H1 (cell line): ENCODE measurements around the gene TSPAN15. TPM values are rescaled to one million over a fixed set of nuclear protein-coding genes. Genes with fewer than 3 reads are reported as not detected.

Experiments
- CTCF ChIA-PET: fragments of 300-600 bp; sonication (Branson Sonifier 250); formaldehyde crosslinking; loops from one replicate; lab custom pipeline; 2021; ENCODE audit not compliant: partially characterized antibody; lab: Charles Lee
- POLR2A ChIA-PET: fragments of 300-600 bp; sonication (Branson Sonifier 250); formaldehyde crosslinking; loops from one replicate; lab custom pipeline; 2021; ENCODE audit warnings: inconsistent platforms; ENCODE audit not compliant: partially characterized antibody; lab: Charles Lee
- DNase-seq, 2 experiments: peaks; one replicate each; pipeline versions ENCODE4 v3.0.0 to v3.0.0-alpha.2; 2010 to 2022; ENCODE audit warnings: low spot score in 2 of 2, low read depth in 1 of 2, mixed read lengths in 1 of 2
- FAIRE-seq: peaks from 2 replicates; lab custom pipeline; 2011; peaks lifted over from hg19 to GRCh38; lab: Jason Lieb, UNC
- H2AFZ ChIP-seq: 2 replicates; pipeline ENCODE4 v1.8.1; 2012; ENCODE audit warnings: low read length, inconsistent platforms
- H2AK5ac ChIP-seq: 2 replicates; pipeline ENCODE4 v1.6.1; 2013; ENCODE audit warnings: low read depth, low read length
- H2BK120ac ChIP-seq: replicated peaks from 2 replicates; pipeline ENCODE3; 2013; ENCODE audit warnings: low read depth, low read length, inconsistent platforms
- H2BK12ac ChIP-seq: 2 replicates; pipeline ENCODE4 v1.6.1; 2013; ENCODE audit warnings: low read depth, low read length
- H2BK15ac ChIP-seq: 2 replicates; pipeline ENCODE4 v1.6.1; 2013; ENCODE audit warnings: low read length
- H2BK20ac ChIP-seq: 2 replicates; pipeline ENCODE4 v1.6.1; 2013; ENCODE audit warnings: low read length
- H2BK5ac ChIP-seq: 2 replicates; pipeline ENCODE4 v1.6.1; 2013; ENCODE audit warnings: low read depth, low read length
- H3K14ac ChIP-seq: 2 replicates; pipeline ENCODE4 v1.6.1; 2013; ENCODE audit warnings: inconsistent platforms; ENCODE audit not compliant: insufficient read length
- H3K18ac ChIP-seq: 2 replicates; pipeline ENCODE4 v1.6.1; 2013; ENCODE audit warnings: low read length; ENCODE audit errors: extremely low read depth
- H3K23ac ChIP-seq: 2 replicates; pipeline ENCODE4 v1.6.1; 2013; ENCODE audit warnings: inconsistent platforms; ENCODE audit not compliant: insufficient read length
- H3K23me2 ChIP-seq: 2 replicates; pipeline ENCODE4 v1.6.1; 2013; ENCODE audit warnings: low read depth, low read length
- H3K27ac ChIP-seq: 2 replicates; pipeline ENCODE4 v1.6.1; 2011; ENCODE audit warnings: low read depth, low read length, inconsistent platforms
- H3K27me3 ChIP-seq, 4 experiments: replicated peaks in 1 of 4; 1 replicate in 1 of 4; 2 replicates in 3 of 4; pipeline versions ENCODE4 v1.6.1 to v1.8.1; 2011 to 2013; ENCODE audit warnings: low read length in 3 of 4, mild to moderate bottlenecking in 3 of 4, inconsistent platforms in 2 of 4, mixed read lengths in 2 of 4, moderate library complexity in 1 of 4; ENCODE audit not compliant: control insufficient read depth in 3 of 4, insufficient read depth in 3 of 4; ENCODE audit errors: extremely low read depth in 1 of 4
- H3K36me3 ChIP-seq, 4 experiments: 2 replicates each; pipeline versions ENCODE4 v1.6.1 to v1.8.1; 2011 to 2013; ENCODE audit warnings: mild to moderate bottlenecking in 4 of 4, low read length in 3 of 4, moderate library complexity in 2 of 4, control low read depth in 1 of 4, inconsistent platforms in 1 of 4; ENCODE audit not compliant: insufficient read depth in 4 of 4, control insufficient read depth in 2 of 4
- H3K4ac ChIP-seq: replicated peaks from 2 replicates; pipeline ENCODE3; 2013; ENCODE audit warnings: low read length, low read depth, mixed read lengths, inconsistent platforms; ENCODE audit not compliant: insufficient read length
- H3K4me1 ChIP-seq, 4 experiments: replicated peaks in 1 of 4; 1 replicate in 1 of 4; 2 replicates in 3 of 4; pipeline versions ENCODE4 v1.6.1 to v1.8.1; 2011 to 2013; ENCODE audit warnings: low read length in 3 of 4, inconsistent platforms in 2 of 4, mixed read lengths in 1 of 4; ENCODE audit not compliant: insufficient read depth in 4 of 4, control insufficient read depth in 3 of 4
- H3K4me2 ChIP-seq, 2 experiments: 2 replicates each; pipeline versions ENCODE4 v1.6.1 to v1.8.1; 2011 to 2013; ENCODE audit warnings: low read depth in 2 of 2, low read length in 2 of 2, control low read depth in 1 of 2, inconsistent platforms in 1 of 2, mild to moderate bottlenecking in 1 of 2; ENCODE audit not compliant: insufficient read depth in 1 of 2
- H3K4me3 ChIP-seq, 4 experiments: fragments of 200-600, 300-600 bp in 1 of 4; sonication (generic), shearing (Covaris generic), sonication (Bioruptor Twin) in 1 of 4; 2 replicates each; pipeline versions ENCODE4 v1.5.1 to v1.8.1; 2011 to 2016; ENCODE audit warnings: low read length in 4 of 4, low read depth in 3 of 4, control low read depth in 2 of 4, inconsistent platforms in 2 of 4, mild to moderate bottlenecking in 2 of 4, mixed read lengths in 1 of 4, moderate library complexity in 1 of 4; ENCODE audit not compliant: insufficient read depth in 2 of 4; ENCODE audit errors: extremely low read depth in 1 of 4
- H3K56ac ChIP-seq: replicated peaks from 2 replicates; pipeline ENCODE3; 2013; ENCODE audit warnings: low read depth, mild to moderate bottlenecking, mixed read lengths, low read length, inconsistent platforms; ENCODE audit not compliant: insufficient read length
- H3K79me1 ChIP-seq: 2 replicates; pipeline ENCODE4 v1.6.1; 2013; ENCODE audit warnings: low read depth, low read length, control low read depth
- H3K79me2 ChIP-seq, 2 experiments: 2 replicates each; pipeline versions ENCODE4 v1.6.1 to v1.8.1; 2012 to 2013; ENCODE audit warnings: low read length in 2 of 2, mild to moderate bottlenecking in 2 of 2, inconsistent platforms in 1 of 2; ENCODE audit not compliant: insufficient read depth in 2 of 2, control insufficient read depth in 1 of 2
- H3K9ac ChIP-seq, 4 experiments: replicated peaks in 1 of 4; 1 replicate in 1 of 4; 2 replicates in 3 of 4; pipeline versions ENCODE4 v1.6.1 to v1.8.1; 2011 to 2013; ENCODE audit warnings: low read depth in 3 of 4, low read length in 3 of 4, control low read depth in 2 of 4, mild to moderate bottlenecking in 2 of 4, moderate library complexity in 2 of 4, inconsistent platforms in 1 of 4; ENCODE audit errors: extremely low read depth in 1 of 4
- H3K9me3 ChIP-seq, 2 experiments: 2 replicates each; pipeline versions ENCODE4 v1.6.1 to v1.8.1; 2012 to 2013; ENCODE audit warnings: mild to moderate bottlenecking in 2 of 2, moderate library complexity in 2 of 2, control low read depth in 1 of 2, inconsistent platforms in 1 of 2, low read depth in 1 of 2, low read length in 1 of 2, mixed read lengths in 1 of 2; ENCODE audit not compliant: insufficient read depth in 2 of 2
- H4K20me1 ChIP-seq, 2 experiments: replicated peaks in 1 of 2; 2 replicates each; pipeline versions ENCODE3 to v1.8.1; 2011 to 2013; ENCODE audit warnings: inconsistent platforms in 2 of 2, low read length in 2 of 2, mild to moderate bottlenecking in 1 of 2; ENCODE audit not compliant: insufficient read depth in 2 of 2, control insufficient read depth in 1 of 2
- H4K5ac ChIP-seq: 2 replicates; pipeline ENCODE4 v1.6.1; 2013; ENCODE audit warnings: low read length, low read depth, mixed read lengths, inconsistent platforms; ENCODE audit not compliant: insufficient read length
- H4K8ac ChIP-seq: 2 replicates; pipeline ENCODE4 v1.8.0; 2013; ENCODE audit warnings: mild to moderate bottlenecking, moderate library complexity, low read length, inconsistent platforms; ENCODE audit not compliant: insufficient read depth; ENCODE audit errors: extremely low read depth
- H4K91ac ChIP-seq: replicated peaks from 2 replicates; pipeline ENCODE3; 2013; ENCODE audit warnings: low read length, mixed read lengths, inconsistent platforms; ENCODE audit not compliant: insufficient read length
- ASH2L ChIP-seq: fragments of 200-600, 300-600 bp; sonication (generic); IDR thresholded peaks from one replicate; pipeline ENCODE4 v1.7.1; 2017; ENCODE audit warnings: low read length
- FOSL1 ChIP-seq: IDR thresholded peaks from 2 replicates; pipeline ENCODE4 v1.6.1; 2011; ENCODE audit warnings: mild to moderate bottlenecking, low read depth, low read length, moderate library complexity; ENCODE audit not compliant: insufficient read depth
- HDAC2 ChIP-seq, 2 experiments: fragments of 300-600 bp in 1 of 2; sonication (generic) in 1 of 2; IDR thresholded peaks; 2 replicates each; pipeline ENCODE4 v1.6.1; 2011 to 2012; ENCODE audit warnings: low read depth in 2 of 2, low read length in 2 of 2, mild to moderate bottlenecking in 2 of 2, moderate library complexity in 2 of 2, borderline replicate concordance in 1 of 2, inconsistent platforms in 1 of 2
- NANOG ChIP-seq: IDR thresholded peaks from 2 replicates; pipeline ENCODE4 v1.6.1; 2011; ENCODE audit warnings: low read length, low read depth, mild to moderate bottlenecking, inconsistent platforms; ENCODE audit not compliant: insufficient read depth, poor library complexity, severe bottlenecking
- SP1 ChIP-seq: IDR thresholded peaks from 2 replicates; pipeline ENCODE4 v1.6.1; 2011; ENCODE audit warnings: low read depth, low read length
- SP4 ChIP-seq: IDR thresholded peaks from 2 replicates; pipeline ENCODE4 v1.6.1; 2012; ENCODE audit warnings: low read length, inconsistent platforms
- USF2 ChIP-seq: IDR thresholded peaks from 2 replicates; pipeline ENCODE4 v1.6.1; 2011; ENCODE audit warnings: low read length, improper control_type of control experiment
- whole genome bisulfite sequencing, 2 experiments: shearing (Covaris generic) in 1 of 2; methylation state at CpG; one replicate each; pipeline versions ENCODE4 v1.1.6 to v1.1.7; 2013 to 2015; ENCODE audit warnings: low lambda C conversion rate in 2 of 2, mixed read lengths in 2 of 2, inconsistent platforms in 1 of 2, low coverage in 1 of 2, missing lambda C conversion rate in 1 of 2; ENCODE audit not compliant: insufficient replicate concordance in 2 of 2, insufficient coverage in 1 of 2, insufficient read length in 1 of 2; ENCODE audit errors: extremely low coverage in 1 of 2, missing lambda C conversion rate in 1 of 2; 5-methylcytosine and 5-hydroxymethylcytosine counted together
- polyA plus RNA-seq, 7 experiments: library from polyadenylated mRNA; depleted of rRNA in 3 of 7; stranded (reverse) in 5 of 7; unstranded in 2 of 7; fragments of >200 nt in 5 of 7; fragments of 200-250 nt in 2 of 7; gene quantifications; 1 replicate in 5 of 7; 2 replicates in 1 of 7; 4 replicates in 1 of 7; pipeline versions ENCODE4 v1.2.1 to v1.2.3, GENCODE V29; 2011 to 2013; ENCODE audit warnings: missing spikeins in 2 of 7, mixed read lengths in 2 of 7
- total RNA-seq: library from RNA; stranded (reverse); fragmentation: NEBNext Ultra II Directional; extraction: Animal tissue kit (Norgen Biotek cat#: 25700); gene quantifications from 2 replicates; pipeline ENCODE4 v1.2.1, GENCODE V29; 2021

TSPAN15 gene
- total and polyA plus RNA-seq, 2 of the 8 experiments (the other 6 are each of a cell fraction or from before 2014, with no cell fraction given), result 9.7 to 20.0 TPM

GRCh38 chr10:69425511-69426298 is 25.6 kb upstream of the TSPAN15 start:
- TF ChIP-seq ASH2L (no peak), NANOG (no peak), HDAC2 (IDR thresholded peaks at IDR 0.05; ENCODE audit: borderline replicate concordance in 1 of 2, low read depth in 2 of 2, low read length in 2 of 2) (no peak), FOSL1 (no peak), USF2 (peak; percentile 58), SP1 (no peak), SP4 (no peak)
- FAIRE-seq (no peak), DNase-seq (no peak)
- Histone ChIP-seq H3K4me3 (no peak overlapping the region), H2BK15ac (no peak overlapping the region), H3K23me2 (no peaks in the 10 kb centered on the region), H3K4ac (no peak overlapping the region), H3K14ac (no peak overlapping the region), H3K9ac (no peak overlapping the region), H2BK20ac (no peak overlapping the region), H3K4me1 (no peaks in the 10 kb centered on the region), H4K5ac (no peak overlapping the region), H2BK5ac (no peak overlapping the region), H3K79me1 (no peaks in the 10 kb centered on the region), H4K20me1 (no peaks in the 10 kb centered on the region), H2BK120ac (no peak overlapping the region), H3K27ac (no peak overlapping the region), H2BK12ac (no peak overlapping the region), H3K4me2 (no peak overlapping the region), H3K79me2 (no peaks in the 10 kb centered on the region), H3K36me3 (no peaks in the 10 kb centered on the region), H4K8ac (no peak overlapping the region), H4K91ac (no peak overlapping the region), H3K23ac (no peak overlapping the region), H3K18ac (no peak overlapping the region), H3K9me3 (no peaks in the 10 kb centered on the region), H2AFZ (peak overlapping the region; percentile 63), H3K56ac (no peak overlapping the region), H3K27me3 (no peaks in the 10 kb centered on the region), H2AK5ac (no peak overlapping the region)
- 89% methylated on average over 5 of the region's 5 CpGs; no CpG with 5 or more reads in 1 of the 2 experiments for WGBS, 2 experiments
- ChIA-PET CTCF (interaction anchor here (0.6 to 16.6 kb wide), 9 partner anchors 7 to 532 kb away, joined by 3 to 150 read pairs (median 5); partner anchors contain the start of gene TSPAN15), POLR2A (no interaction called here)
